T-helper 2 cell (primary cell): Measurements from ENCODE around the gene ZBTB20.

ENCODE experiments used
- DNase-seq, 5 experiments: peaks; one replicate each; pipeline versions ENCODE4 v3.0.0 to v3.0.0-alpha.2; 2012 to 2022

ZBTB20 gene

DNA sequence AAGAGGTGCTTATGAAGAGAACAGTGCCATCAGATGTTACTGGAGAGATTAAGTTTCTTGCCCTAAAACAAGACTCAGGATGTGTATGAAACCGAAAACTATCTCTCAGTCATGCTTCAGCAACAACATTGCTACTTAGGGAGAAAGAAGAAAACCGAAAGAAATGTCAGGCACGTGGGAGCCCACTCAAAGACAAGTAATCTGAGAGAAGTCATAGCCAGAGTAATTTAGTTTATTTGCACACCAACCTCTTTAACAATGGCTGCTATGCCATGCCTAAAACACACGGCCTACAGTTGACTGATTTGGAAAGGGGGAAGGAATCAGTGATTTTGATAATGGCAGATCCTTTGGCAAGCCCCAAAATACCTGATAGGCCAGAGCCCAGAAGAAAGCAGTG is 690.3 kb downstream of the ZBTB20 start:
- no peak for DNase-seq

DNA sequence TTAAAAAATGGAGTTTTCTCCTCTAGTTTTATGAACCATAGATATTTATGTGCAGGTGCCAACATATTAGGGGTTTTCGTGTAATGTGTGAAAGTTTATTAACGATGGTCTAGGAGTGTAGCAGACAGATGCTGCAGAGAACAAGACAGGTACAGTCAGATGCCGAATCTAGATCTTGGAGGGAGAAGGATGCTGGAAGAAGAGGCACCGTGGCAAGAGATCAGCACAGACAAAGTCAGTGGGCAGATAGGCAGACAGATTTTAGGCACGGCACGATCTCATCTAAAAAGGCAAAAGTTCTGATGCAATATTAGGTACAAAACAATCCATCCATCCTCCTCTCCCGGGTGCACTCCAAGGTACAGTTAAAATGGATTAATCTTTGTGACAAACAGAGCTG is 691.7 kb downstream of the ZBTB20 start:
- no peak for DNase-seq

DNA sequence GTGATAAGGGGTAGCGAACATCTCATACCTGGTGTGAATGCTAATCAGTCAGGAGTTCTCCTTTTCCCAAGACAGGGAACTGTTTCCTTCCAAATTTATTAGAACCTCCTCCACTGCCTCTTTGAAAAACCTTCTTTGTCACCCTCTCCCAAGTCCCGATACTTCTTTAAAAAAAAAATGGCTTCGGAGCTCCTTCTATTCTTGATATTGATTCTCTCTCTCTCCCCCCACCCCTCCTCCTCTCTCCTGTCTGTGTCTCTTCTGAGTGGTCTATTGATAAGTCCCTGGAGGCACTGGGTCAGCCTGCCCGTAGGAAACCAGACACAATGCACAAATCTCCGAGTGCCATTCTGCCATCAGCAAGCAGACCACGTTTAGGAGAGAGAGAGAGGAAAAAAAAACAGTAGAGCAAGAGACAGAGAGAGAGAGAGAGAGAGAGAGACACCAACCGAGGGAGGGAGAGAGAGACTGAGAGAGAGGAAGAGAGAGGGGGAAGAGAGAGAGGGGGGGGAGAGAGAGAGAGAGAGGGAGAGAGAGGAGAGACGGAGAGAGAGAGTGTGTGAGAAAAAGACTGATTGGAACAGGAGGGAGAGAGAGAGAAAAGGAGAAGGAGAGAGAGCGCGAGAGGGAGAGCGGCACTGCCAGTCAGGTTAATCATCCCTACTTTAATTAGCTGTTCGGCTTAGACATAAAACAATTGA is 692.4 kb downstream of the ZBTB20 start:
- no peak for DNase-seq

DNA sequence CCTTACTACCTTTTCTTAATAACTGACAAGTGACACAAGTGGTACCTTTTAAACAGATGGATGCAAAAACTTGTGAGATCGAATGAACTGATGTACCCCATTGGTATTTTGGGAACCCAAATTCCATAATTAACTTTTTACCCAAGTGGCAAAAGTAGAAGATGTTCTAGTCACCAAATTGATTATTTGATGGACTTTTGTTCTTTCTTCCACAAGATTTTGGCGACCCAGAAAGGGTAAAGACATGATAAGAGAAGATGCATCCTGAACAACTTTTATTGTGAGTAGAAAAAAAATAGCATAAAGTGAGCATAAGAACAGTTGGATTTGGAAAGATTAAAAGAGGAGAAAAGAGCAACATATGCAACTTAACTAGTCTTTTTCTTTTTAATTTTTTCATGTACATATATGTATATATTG is 693.7 kb downstream of the ZBTB20 start:
- no peak for DNase-seq

DNA sequence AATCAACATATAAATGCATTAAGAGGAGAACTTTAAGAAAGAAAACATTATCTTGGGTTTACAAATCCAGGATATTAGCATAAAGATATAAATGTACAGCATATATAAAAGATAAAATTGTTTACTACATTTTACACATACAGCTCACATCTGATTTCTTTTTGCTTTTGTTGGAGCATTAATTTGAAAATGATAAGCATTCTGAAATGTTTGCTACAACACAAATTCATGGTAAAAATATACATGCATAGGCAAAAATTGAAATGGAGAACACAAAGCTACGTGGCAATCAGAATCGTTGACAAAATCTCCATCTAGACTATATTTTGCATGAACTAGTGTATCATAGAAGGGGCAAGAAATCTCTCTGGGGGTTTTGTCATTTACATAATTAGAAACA is 694.2 kb downstream of the ZBTB20 start:
- DNase-seq: no peak

DNA sequence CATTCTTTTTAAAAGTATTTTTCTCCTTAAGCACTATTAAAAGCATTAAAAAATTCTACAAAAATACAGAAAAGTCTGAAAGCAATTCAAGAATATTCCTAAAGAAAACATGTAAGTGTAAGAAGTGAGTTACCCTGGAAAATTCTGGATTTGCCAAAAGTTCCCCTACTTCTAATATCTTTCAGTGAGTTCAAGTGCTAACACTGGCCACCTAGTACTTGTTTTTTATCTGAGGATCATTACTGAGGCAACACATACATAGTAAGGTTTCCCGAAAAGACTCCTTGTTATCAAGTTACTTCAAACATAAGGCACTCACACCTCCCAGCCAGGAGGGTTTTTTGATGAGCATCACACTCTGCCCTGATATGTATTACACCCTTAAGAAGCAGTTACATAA is 694.8 kb downstream of the ZBTB20 start:
- no peak for DNase-seq

DNA sequence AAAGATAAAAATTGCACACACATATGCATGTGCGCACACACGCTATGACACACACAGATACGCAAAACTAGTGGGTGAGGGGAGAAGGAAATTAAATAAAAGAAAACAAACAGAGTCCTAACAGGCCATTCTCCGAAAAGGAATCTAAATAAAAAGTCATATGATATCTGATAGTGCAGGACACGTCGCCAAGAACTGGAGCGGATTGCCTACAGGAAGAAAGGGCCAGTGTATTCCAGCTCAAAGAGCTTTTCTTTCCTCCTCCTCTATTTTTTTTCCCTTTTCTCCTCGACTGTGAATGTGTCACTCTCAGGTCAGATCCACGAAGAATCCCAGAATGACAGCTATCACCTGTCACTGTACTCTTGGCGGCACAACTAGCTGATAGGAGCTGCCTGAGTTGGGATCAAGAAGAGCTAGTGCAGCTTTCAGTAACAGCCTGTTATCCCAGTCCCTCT is 695.5 kb downstream of the ZBTB20 start:
- no peak for DNase-seq

DNA sequence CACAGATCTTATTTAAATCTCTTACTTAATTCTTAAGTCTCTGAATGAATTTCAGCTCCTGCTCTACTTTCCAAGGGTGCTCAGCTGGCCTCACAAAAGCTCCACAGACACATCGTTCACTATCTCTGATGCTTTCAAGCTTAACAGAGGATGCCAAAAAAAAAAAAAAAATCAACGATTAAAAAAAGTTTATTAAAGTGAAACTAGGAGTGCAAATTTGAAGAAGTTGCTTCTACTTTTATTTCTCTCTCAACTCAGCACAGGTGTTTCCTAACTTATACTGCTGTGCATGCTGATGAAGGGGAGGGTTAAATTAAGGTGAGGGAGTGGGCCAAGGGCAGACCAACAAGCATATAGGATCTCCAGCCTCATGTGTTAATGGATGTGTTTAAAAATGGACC is 696.0 kb downstream of the ZBTB20 start:
- no peak for DNase-seq

DNA sequence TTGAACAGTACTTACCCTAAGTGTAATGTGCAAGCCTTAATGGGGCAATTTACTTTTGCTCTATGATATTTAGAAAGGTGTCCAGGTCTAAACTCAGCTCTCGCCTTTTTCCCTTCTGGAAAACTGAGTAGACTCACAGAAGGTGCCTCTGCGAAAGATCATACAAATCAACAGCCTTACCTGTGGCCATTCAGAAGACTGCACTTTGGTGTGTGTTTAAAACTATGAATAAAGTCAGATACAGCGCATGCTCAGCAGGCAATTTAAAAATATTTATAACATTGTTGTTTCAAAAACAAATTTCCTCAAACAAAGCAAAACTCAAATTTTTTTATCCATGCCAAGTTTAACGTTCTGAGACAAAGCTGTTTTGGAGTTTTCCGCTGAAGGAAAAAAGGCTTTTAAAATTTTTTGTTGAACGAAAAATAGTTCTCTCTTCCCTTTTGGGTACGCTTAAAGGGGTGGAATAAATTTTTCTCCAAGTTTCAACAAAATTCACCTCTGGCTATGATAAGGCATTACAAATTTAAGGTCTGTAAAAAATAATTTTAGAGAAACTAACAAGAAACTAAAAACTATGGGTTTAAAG is 697.0 kb downstream of the ZBTB20 start:
- DNase-seq: no peak

DNA sequence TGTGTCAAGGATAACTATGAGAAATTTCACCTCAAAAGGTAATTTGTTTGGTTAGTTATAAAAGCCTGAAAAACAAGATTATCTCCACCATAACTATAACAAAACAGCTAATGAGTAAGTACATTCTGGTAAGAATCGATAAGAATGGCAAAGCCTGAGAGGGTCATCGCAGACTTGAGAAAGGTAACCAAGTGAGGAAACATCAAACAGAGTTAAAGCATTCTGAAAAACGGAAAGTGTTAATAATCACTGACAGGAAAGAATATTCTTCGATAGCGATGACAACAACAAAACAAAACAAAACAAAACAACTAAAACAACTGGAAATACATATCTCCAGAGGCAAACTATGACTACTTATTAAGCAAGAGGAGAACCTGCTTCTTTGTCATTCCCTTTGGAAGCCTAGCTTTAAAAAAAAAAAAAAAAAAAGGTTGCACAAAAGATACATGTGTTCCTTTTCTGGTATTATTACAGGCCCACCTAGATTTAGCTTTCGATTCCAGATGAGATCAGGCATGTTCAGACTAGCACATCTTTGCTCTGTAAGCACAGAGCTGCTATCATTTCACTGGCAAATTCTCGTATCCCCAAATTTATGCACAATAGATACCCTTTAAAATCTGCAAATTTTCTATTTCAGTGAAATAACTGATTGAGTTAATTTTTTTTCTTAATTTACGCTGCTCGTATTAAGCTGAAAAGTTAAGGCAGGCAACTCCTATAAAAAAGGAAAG is 697.6 kb downstream of the ZBTB20 start:
- DNase-seq: no peak

DNA sequence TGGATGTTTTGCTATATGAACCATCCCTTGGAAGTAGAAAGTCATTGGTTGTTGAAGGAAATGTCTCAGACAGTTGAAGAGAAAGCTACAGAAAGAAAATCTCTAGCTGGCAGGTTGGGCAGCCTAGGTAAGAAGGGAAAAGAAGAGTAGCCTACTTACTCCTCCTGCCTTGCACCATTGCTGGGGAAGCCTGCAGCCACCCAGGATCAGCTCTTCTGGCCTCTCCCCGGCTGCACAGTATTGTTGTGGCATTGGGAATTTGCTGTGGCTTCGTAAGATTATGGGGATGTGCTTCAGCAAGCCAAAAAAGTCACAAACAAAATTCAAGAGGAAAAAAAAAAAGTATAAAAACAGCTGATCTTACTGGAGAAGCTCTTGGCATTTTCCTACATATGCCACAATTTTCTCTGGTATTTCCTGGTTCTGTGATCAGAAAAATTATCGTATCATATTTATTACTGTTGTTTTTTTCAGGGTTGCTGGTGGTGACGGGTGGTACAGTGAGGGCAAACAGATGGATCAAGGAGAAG is 699.1 kb downstream of the ZBTB20 start:
- no peak for DNase-seq

DNA sequence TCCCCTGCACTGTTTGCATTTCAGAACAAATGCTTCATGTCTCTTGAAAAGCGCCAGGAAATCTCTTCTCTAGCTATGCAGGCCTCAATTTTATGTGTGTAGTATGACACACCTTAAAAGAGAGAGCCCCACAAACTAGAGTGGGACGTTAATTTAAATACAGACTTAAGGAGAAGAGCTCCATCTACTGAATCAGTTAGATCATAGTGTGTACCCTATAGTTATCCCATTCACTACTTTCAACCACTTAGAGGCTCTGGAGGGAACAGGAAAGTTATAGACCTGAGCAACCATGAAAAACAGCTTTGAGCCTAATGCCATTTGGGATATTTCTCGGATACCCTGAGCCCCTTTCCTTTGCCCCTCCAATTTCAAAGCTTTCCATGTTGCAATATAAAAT is 699.5 kb downstream of the ZBTB20 start:
- DNase-seq: no peak

DNA sequence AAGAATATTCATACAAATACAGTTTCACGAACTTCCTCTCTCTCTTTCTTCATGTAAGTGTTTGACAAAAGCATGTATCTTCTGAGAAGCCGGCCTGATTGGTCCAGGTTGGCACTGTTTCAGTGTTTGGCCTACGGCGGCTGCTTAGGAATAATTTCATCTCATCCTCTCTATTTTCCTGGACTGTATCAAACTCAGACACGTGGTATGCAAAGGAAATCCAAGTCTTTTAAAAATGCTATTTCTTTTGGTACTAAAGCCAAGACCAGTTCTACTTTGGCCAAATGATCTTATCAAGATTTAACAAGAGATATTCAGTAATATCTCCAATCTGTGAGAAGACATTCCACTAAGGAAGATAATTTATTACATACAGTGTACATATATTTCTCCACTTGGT is 700.5 kb downstream of the ZBTB20 start:
- DNase-seq: no peak

DNA sequence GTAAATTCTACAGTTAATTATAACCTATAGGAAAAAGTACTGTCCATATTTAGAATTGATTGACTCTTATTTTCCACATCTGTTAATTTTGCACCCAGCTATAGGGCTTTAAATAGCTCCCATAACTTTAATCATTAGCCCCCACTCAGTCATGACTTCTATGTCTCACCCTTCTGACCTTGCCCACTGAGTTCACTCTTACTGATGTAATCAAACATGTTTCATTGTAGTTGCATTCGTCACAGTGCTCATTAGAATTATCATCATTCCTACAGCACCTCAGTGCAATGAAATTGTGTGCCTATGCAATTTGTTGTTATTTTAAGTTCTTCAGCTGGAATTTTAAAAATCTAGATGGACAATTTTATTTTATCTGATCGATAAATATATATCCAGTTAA is 701.9 kb downstream of the ZBTB20 start:
- DNase-seq: no peak

DNA sequence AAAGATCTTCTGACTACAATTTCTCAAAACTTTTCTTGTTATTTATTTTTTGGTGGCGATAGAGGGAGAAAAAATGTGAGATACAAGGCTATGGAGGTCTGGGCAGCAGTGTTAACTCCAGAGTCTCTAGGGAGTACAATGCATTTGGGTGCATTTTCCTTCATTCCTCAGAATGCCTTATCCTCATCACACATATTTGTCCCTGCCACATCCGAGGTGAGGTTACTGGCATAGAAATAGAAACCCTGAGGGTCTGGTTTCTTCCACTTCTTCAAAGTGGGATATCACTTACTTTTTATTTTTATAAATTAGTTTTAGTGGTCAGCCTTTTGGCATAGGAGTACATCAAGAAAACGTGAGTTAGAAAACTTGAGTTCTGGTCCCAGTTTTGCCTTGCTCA is 702.9 kb downstream of the ZBTB20 start:
- no peak for DNase-seq

DNA sequence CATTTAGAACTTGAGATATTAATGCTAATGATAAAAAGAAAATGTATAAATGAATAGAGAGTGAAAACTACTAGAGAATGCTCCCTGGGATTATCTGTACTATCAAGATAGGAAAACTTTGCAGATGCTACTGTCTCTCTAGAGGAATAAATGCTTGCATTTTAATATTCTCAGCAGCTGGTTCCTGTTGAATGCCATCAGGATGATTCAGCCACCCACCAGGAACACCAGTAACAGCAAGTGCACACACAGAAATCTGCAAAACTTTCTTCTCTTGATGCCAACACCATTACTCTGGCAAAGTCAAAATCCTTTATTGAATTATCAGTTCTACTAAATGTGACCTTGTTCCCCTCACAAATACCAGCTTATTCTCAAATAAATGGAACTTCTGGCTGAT is 704.8 kb downstream of the ZBTB20 start:
- DNase-seq: no peak

DNA sequence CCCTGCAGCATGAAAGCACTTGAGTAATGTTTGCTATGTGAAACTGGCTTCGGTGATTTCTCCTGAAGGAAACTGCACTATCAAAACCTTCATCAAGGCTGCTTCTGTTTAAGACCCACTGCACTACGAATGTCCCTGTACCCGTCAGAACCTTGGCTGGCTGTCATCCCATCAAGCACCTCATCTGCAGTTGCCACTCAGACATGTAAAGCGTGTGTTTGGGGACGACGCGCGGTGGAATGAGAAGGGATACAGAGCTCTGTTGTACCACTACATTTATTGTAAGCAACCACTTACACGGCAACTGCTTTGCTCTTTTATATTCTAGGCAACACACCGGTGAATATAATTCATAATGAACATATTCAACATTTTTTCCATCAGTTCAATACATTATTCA is 705.7 kb downstream of the ZBTB20 start:
- no peak for DNase-seq

DNA sequence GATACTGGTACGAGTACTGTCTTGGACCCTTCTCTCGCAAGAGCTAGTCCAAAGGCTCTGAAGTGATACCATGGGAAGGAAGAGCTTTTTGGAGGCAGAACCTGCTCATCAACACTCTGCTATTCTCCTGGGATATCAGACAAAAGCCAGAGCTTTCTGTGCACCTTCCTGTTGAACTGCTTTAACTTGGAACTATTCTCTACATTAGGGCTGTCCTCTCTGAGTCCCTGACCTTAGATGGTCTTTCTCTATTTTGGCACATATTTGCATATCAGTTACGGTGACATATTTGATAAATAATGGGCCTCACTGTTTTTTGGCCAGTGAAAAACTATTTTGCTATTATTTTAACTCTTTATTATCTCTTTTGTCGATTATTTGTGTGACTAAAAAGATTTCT is 706.4 kb downstream of the ZBTB20 start:
- DNase-seq: no peak

DNA sequence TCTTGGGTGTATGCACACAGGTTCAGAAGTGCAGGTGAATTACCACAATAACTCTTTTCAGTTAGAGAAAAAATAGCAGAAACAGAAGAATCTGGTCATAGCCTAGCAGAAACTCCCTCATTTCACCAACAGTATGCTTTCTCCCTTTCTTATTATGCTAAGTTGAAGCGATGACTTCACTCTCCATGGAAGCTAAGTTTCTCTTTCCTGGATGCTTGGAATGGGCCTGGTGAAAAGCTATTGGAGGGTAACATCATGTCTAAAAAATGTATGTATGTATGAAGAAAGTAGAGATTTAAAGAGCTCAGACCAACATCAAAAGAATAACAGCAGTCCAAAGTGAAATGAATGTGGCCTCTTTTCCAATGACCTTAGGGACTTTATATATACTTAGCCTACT is 707.8 kb downstream of the ZBTB20 start:
- no peak for DNase-seq

DNA sequence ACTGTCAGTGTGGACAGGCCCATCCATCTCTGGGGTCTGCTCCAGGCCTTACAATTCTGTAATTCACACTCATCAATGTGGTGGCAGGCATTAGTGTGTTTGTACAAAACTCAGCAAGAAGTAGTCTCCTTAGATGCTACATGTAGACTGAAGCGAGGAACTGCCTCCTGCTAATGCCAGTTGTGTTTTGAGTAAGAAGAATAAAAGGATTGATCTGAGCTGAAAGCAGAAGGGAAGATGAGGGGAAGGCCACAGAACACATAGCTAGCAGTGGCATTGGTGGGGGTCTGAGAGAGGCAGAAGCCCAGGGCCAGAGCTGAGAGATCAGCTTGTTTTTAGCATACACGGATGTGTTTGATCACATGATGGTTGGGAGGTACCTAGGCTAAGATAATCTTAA is 709.2 kb downstream of the ZBTB20 start:
- no peak for DNase-seq

DNA sequence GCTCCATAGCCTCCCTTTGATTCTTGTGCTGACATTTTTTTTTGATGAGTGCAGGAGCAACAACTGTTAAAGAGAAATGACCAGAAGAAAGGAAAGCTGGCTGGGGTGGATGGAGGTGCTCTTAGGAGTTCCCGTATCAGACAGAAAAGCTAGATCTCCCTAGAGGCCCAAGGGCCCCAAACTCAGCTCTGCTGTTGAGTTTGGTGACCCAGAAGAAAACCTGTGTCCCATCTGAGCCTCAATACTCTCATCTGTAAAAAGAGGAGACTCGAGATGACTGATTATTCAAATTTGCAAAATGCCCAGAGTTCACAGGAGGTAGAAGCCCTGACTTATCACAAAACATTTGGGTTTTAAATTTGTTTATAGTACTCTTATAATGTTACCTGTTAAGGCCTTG is 710.9 kb downstream of the ZBTB20 start:
- no peak for DNase-seq

DNA sequence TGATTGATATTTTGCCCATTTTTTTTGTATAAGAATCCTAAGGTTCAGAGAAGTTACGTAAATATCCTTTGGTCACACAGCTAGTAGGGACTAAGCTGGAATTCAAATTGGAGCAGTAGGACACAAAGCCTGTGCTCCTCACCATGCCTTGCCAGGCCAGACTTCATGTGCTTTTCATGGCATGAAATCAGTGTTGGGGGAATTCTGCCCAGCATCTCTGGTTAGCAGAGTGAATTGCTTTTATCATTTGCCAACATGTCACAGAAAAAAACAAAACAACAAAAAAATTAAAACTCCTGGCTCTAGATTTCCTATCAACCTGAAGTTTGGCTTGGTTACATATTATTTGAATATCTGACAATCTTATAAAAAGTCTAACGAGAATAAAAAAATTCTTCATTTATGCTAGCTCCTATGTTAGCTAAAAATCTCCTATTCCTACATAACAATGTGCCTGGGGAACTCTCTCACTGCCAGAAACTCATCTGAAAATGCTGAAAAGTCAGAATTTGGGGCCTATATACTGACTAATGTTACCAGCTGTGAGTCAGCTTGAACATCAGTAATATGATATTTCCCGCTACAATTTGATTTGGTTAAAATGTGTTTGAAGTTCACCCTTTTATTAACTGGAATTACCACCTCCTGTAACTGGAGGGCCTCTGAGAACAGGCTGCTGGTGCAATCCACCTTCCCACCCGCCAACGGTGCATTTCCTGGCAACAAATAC is 711.5 kb downstream of the ZBTB20 start:
- DNase-seq: no peak

DNA sequence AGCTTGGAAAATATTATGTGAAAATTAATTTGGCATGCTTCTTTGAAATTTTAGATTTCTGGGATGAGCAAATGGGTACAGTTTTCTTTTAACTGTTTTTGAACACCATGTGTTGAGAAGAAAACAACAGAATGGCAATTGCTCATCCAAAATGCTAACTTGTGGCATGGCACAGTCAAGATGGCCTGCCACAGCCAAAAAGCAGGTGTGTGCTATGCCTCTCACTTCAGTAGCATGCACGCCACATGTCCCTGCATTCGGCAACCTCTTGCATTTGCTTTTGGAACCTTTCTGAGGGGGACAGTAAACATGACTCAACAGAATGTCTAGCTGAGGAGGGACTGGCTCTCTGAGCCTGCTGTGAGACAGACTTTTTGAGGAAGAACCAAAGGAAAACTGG is 714.8 kb downstream of the ZBTB20 start:
- no peak for DNase-seq
